IMR-90 (cell line): Measurements from ENCODE around the gene POLR3A. TPM values are rescaled to one million over a fixed set of nuclear protein-coding genes. Genes with fewer than 3 reads are reported as not detected.

ENCODE experiments used
- ATAC-seq: fragments of 200-7000 bp; cut with Tn5 transposase; 2 replicates; pipeline ENCODE4 v1.9.1; 2020; ENCODE audit warnings: low read depth, mild to moderate bottlenecking, moderate library complexity
- BruUV-seq: library from RNA; stranded (reverse); fragments of 400-500 nt; replicated peaks from 2 replicates; lab custom pipeline; 2021; lab: Mats Ljungman, UMichigan
- CTCF ChIA-PET: fragments of 300-600 bp; formaldehyde crosslinking; extraction: SDS; loops from one replicate; lab custom pipeline; 2021; ENCODE audit warnings: antibody characterized with exemption; lab: Yijun Ruan, JAX
- POLR2A ChIA-PET: fragments of 300-600 bp; sonication (Branson Sonifier 250); formaldehyde crosslinking; loops from one replicate; lab custom pipeline; 2022; ENCODE audit warnings: antibody characterized with exemption; ENCODE audit not compliant: unreplicated experiment; lab: Charles Lee
- DNase-seq: peaks from one replicate; pipeline ENCODE4 v3.0.0; 2013
- H2AFZ ChIP-seq: replicated peaks from 2 replicates; pipeline ENCODE3; 2013; ENCODE audit warnings: low read length, mild to moderate bottlenecking; ENCODE audit not compliant: poor library complexity
- H2AK5ac ChIP-seq: 2 replicates; pipeline ENCODE4 v1.6.1; 2013; ENCODE audit warnings: low read depth, low read length, inconsistent platforms
- H2AK9ac ChIP-seq: replicated peaks from 2 replicates; pipeline ENCODE3; 2013; ENCODE audit warnings: mild to moderate bottlenecking, low read depth, low read length, moderate library complexity; ENCODE audit not compliant: poor library complexity
- H2BK120ac ChIP-seq: 2 replicates; pipeline ENCODE4 v1.6.1; 2013; ENCODE audit warnings: low read depth, low read length, inconsistent platforms
- H2BK15ac ChIP-seq: 3 replicates; pipeline ENCODE4 v1.6.1; 2013; ENCODE audit warnings: low read depth, low read length, inconsistent platforms
- H2BK20ac ChIP-seq: 2 replicates; pipeline ENCODE4 v1.6.1; 2013; ENCODE audit warnings: low read depth, mild to moderate bottlenecking, inconsistent platforms, low read length, moderate library complexity
- H2BK5ac ChIP-seq: 2 replicates; pipeline ENCODE4 v1.6.1; 2013; ENCODE audit warnings: mild to moderate bottlenecking, low read depth, low read length, inconsistent platforms; ENCODE audit not compliant: poor library complexity, severe bottlenecking
- H3K14ac ChIP-seq: replicated peaks from 2 replicates; pipeline ENCODE4 v1.6.1; 2013; ENCODE audit warnings: low read depth, low read length, inconsistent platforms
- H3K18ac ChIP-seq: 2 replicates; pipeline ENCODE4 v1.6.1; 2013; ENCODE audit warnings: low read depth, low read length, control low read depth
- H3K23ac ChIP-seq: 2 replicates; pipeline ENCODE4 v1.6.1; 2013; ENCODE audit warnings: low read depth, low read length, inconsistent platforms
- H3K27ac ChIP-seq: 2 replicates; pipeline ENCODE4 v1.5.1; 2013; ENCODE audit warnings: mild to moderate bottlenecking, control low read depth, low read length; ENCODE audit not compliant: insufficient read depth
- H3K27me3 ChIP-seq: 2 replicates; pipeline ENCODE4 v1.6.1; 2013; ENCODE audit warnings: low read length; ENCODE audit not compliant: control insufficient read depth, insufficient read depth
- H3K36me3 ChIP-seq: 2 replicates; pipeline ENCODE4 v1.6.1; 2013; ENCODE audit warnings: low read length, mixed read lengths; ENCODE audit not compliant: control insufficient read depth, insufficient read depth
- H3K4ac ChIP-seq: 2 replicates; pipeline ENCODE4 v1.6.1; 2013; ENCODE audit warnings: low read depth, low read length, inconsistent platforms
- H3K4me1 ChIP-seq: 2 replicates; pipeline ENCODE4 v1.6.1; 2013; ENCODE audit warnings: low read length, mixed read lengths; ENCODE audit not compliant: control insufficient read depth, insufficient read depth
- H3K4me2 ChIP-seq: 2 replicates; pipeline ENCODE4 v1.6.1; 2013; ENCODE audit warnings: low read depth, mild to moderate bottlenecking, control low read depth, low read length, moderate library complexity
- H3K4me3 ChIP-seq: 2 replicates; pipeline ENCODE4 v1.5.1; 2013; ENCODE audit warnings: low read depth, mild to moderate bottlenecking, control low read depth, low read length, moderate library complexity; ENCODE audit not compliant: insufficient read depth
- H3K56ac ChIP-seq: 2 replicates; pipeline ENCODE4 v1.6.1; 2013; ENCODE audit warnings: low read length, inconsistent platforms; ENCODE audit not compliant: insufficient read depth; ENCODE audit errors: extremely low read depth
- H3K79me1 ChIP-seq, 2 experiments: 2 replicates each; pipeline ENCODE4 v1.6.1; 2013; ENCODE audit warnings: low read length in 2 of 2, inconsistent platforms in 1 of 2, low read depth in 1 of 2
- H3K9ac ChIP-seq: 2 replicates; pipeline ENCODE4 v1.6.1; 2013; ENCODE audit warnings: low read depth, low read length, control low read depth
- H3K9me1 ChIP-seq: 2 replicates; pipeline ENCODE4 v1.6.1; 2013; ENCODE audit warnings: low read length, inconsistent platforms; ENCODE audit not compliant: insufficient read depth
- H3K9me3 ChIP-seq: 2 replicates; pipeline ENCODE4 v1.6.1; 2013; ENCODE audit warnings: low read length; ENCODE audit not compliant: control insufficient read depth, insufficient read depth
- H4K20me1 ChIP-seq: 2 replicates; pipeline ENCODE4 v1.6.1; 2013; ENCODE audit warnings: low read length, inconsistent platforms; ENCODE audit not compliant: insufficient read depth
- H4K5ac ChIP-seq: 2 replicates; pipeline ENCODE4 v1.6.1; 2013; ENCODE audit warnings: mild to moderate bottlenecking, low read depth, low read length, control low read depth
- H4K8ac ChIP-seq, 2 experiments: 2 replicates each; pipeline ENCODE4 v1.6.1; 2013; ENCODE audit warnings: low read depth in 2 of 2, low read length in 2 of 2, control low read depth in 1 of 2, inconsistent platforms in 1 of 2
- H4K91ac ChIP-seq: 2 replicates; pipeline ENCODE4 v1.6.1; 2013; ENCODE audit warnings: low read depth, low read length, inconsistent platforms; ENCODE audit not compliant: insufficient read depth
- BHLHE40 ChIP-seq: fragments of 150-350 bp; IDR thresholded peaks from 2 replicates; pipeline ENCODE4 v1.6.1; 2016; ENCODE audit warnings: mild to moderate bottlenecking, low read depth, low read length
- CEBPB ChIP-seq: IDR thresholded peaks from 2 replicates; pipeline ENCODE4 v1.6.1; 2012; ENCODE audit warnings: low read depth, low read length, improper control_type of control experiment
- CHD1 ChIP-seq: IDR thresholded peaks from 2 replicates; pipeline ENCODE4 v1.6.1; 2012; ENCODE audit warnings: low read depth, low read length, improper control_type of control experiment
- CTCF ChIP-seq: conservative IDR thresholded peaks from 2 replicates; pipeline ENCODE4 v1.5.1; 2012; ENCODE audit warnings: mild to moderate bottlenecking, low read depth, low read length, improper control_type of control experiment
- ELK1 ChIP-seq: fragments of 150-350 bp; IDR thresholded peaks from 2 replicates; pipeline ENCODE4 v1.6.1; 2016; ENCODE audit warnings: low read depth, mild to moderate bottlenecking, low read length, moderate library complexity, borderline replicate concordance
- FOS ChIP-seq: fragments of 150-350 bp; IDR thresholded peaks from 2 replicates; pipeline ENCODE4 v1.6.1; 2016; ENCODE audit warnings: low read depth, low read length
- MAFK ChIP-seq: IDR thresholded peaks from 2 replicates; pipeline ENCODE4 v1.6.1; 2012; ENCODE audit warnings: low read depth, low read length, improper control_type of control experiment
- MAZ ChIP-seq: IDR thresholded peaks from 2 replicates; pipeline ENCODE4 v1.6.1; 2012; ENCODE audit warnings: low read depth, mild to moderate bottlenecking, low read length, improper control_type of control experiment, moderate library complexity, borderline replicate concordance
- MXI1 ChIP-seq: IDR thresholded peaks from 2 replicates; pipeline ENCODE4 v1.6.1; 2012; ENCODE audit warnings: low read depth, mild to moderate bottlenecking, low read length, moderate library complexity, borderline replicate concordance
- NFE2L2 ChIP-seq: fragments of 150-350 bp; IDR thresholded peaks from 2 replicates; pipeline ENCODE4 v1.6.1; 2016; ENCODE audit warnings: low read depth, mild to moderate bottlenecking, low read length
- POLR2A ChIP-seq: IDR thresholded peaks from 2 replicates; pipeline ENCODE4 v1.6.1; 2012; ENCODE audit warnings: mild to moderate bottlenecking, low read depth, low read length
- RAD21 ChIP-seq: IDR thresholded peaks from 2 replicates; pipeline ENCODE4 v1.6.1; 2012; ENCODE audit warnings: low read length, improper control_type of control experiment
- RCOR1 ChIP-seq: IDR thresholded peaks from 2 replicates; pipeline ENCODE4 v1.6.1; 2012; ENCODE audit warnings: mild to moderate bottlenecking, low read length, improper control_type of control experiment; ENCODE audit not compliant: insufficient replicate concordance
- RFX5 ChIP-seq: IDR thresholded peaks from 2 replicates; pipeline ENCODE4 v1.8.0; 2012; ENCODE audit warnings: low read depth, mild to moderate bottlenecking, low read length, moderate library complexity
- SMC3 ChIP-seq: fragments of 150-350 bp; IDR thresholded peaks from 2 replicates; pipeline ENCODE4 v1.6.1; 2016; ENCODE audit warnings: low read depth, mild to moderate bottlenecking, antibody characterized with exemption, low read length, moderate library complexity
- USF2 ChIP-seq: fragments of 150-350 bp; IDR thresholded peaks from 2 replicates; pipeline ENCODE4 v1.6.1; 2017; ENCODE audit warnings: mild to moderate bottlenecking, antibody characterized with exemption, low read length, low read depth
- WGBS, 2 experiments: methylation state at CpG; one replicate each; pipeline versions ENCODE4 v1.1.5 to v1.1.7; 2013; ENCODE audit warnings: missing lambda C conversion rate in 2 of 2; ENCODE audit not compliant: insufficient read length in 1 of 2; ENCODE audit errors: extremely low coverage in 2 of 2; 5-methylcytosine and 5-hydroxymethylcytosine counted together
- dilution Hi-C: fragments of 300-500 bp; cut with HindIII; formaldehyde crosslinking; loops from one replicate; pipeline ENCODE4 v1.14.3; 2018; ENCODE audit warnings: low sequenced_read_pairs; ENCODE audit not compliant: unreplicated experiment
- in situ Hi-C: fragments of 300-500 bp; cut with MboI; formaldehyde crosslinking; loops from 3 replicates; pipeline ENCODE4 v1.14.3; 2019; ENCODE audit warnings: low sequenced_read_pairs, inconsistent platforms, mixed read lengths
- intact Hi-C: fragments of 100-400 bp; cut with micrococcal nuclease; formaldehyde crosslinking; loops from 2 replicates; pipeline ENCODE4 v1.10.0; 2022
- polyA plus RNA-seq, 3 experiments: library from polyadenylated mRNA; depleted of rRNA; stranded (reverse); fragments of >200 nt; gene quantifications; 2 replicates each; pipeline ENCODE4 v1.2.3, GENCODE V29; 2012; ENCODE audit warnings: low replicate concordance in 1 of 3
- total RNA-seq: library from RNA; depleted of rRNA; stranded (reverse); fragments of >200 nt; gene quantifications from 2 replicates; pipeline ENCODE4 v1.2.3, GENCODE V29; 2012

Gene POLR3A
- total and polyA plus RNA-seq, 2 of the 4 experiments (the other 2 are of a cell fraction) = 11.9 to 24.4 TPM

GRCh38 chr10:78063236-78063635 is 33.9 kb upstream of the POLR3A start:
- WGBS, 2 experiments = no CpG with 5 or more reads among the region's 2 CpGs
- Histone ChIP-seq H3K27me3 (peaks cover 2% of the 10 kb centered on the region), H3K4me2 (no peak overlapping the region), H3K14ac (no peak overlapping the region), H3K4me1 (no peaks in the 10 kb centered on the region), H4K5ac (no peak overlapping the region), H3K79me1 (no peaks in the 10 kb centered on the region), H2AK9ac (no peak overlapping the region), H3K36me3 (no peaks in the 10 kb centered on the region), H2BK15ac (no peak overlapping the region), H3K27ac (no peak overlapping the region), H2BK120ac (no peak overlapping the region), H3K9me1 (no peaks in the 10 kb centered on the region; the same call in 1 of the 2 replicates), H4K8ac (no peak overlapping the region), H3K9me3 (no peaks in the 10 kb centered on the region), H3K4me3 (no peak overlapping the region), H3K23ac (no peak overlapping the region), H2BK5ac (no peak overlapping the region), H3K4ac (no peak overlapping the region), H3K9ac (no peak overlapping the region), H3K18ac (no peak overlapping the region), H2BK20ac (no peak overlapping the region), H4K20me1 (no peaks in the 10 kb centered on the region), H4K91ac (no peak overlapping the region), H2AK5ac (no peak overlapping the region), H2AFZ (no peak overlapping the region), H3K56ac (no peak overlapping the region)
- BruUV-seq = no TSS peak
- ChIA-PET POLR2A (no interaction called here), CTCF (no interaction called here)
- no peak for DNase-seq
- intact Hi-C loops = no loop called here
- no peak for ATAC-seq
- in situ Hi-C loops = no loop called here
- dilution Hi-C loops = no loop called here
- no peak for TF ChIP-seq FOS
- no peak for TF ChIP-seq POLR2A
- TF ChIP-seq CTCF = no peak
- no peak for TF ChIP-seq MAZ
- no peak for TF ChIP-seq SMC3
- no peak for TF ChIP-seq USF2
- TF ChIP-seq MAFK = no peak
- no peak for TF ChIP-seq NFE2L2
- no peak for TF ChIP-seq CEBPB
- no peak for TF ChIP-seq RAD21
- no peak for TF ChIP-seq BHLHE40
- no peak for TF ChIP-seq CHD1
- TF ChIP-seq ELK1 = no peak
- no peak for TF ChIP-seq MXI1
- no peak for TF ChIP-seq RCOR1
- TF ChIP-seq RFX5 = no peak
